SH-SY5Y (cell line): ENCODE data around the gene GDF11.

ENCODE experiments used
- GATA2 ChIP-seq: IDR thresholded peaks from 2 replicates; pipeline ENCODE4 v1.6.1; 2011; ENCODE audit warnings: mild to moderate bottlenecking, low read depth, low read length
- GATA3 ChIP-seq: IDR thresholded peaks from 2 replicates; pipeline ENCODE4 v1.6.1; 2011; ENCODE audit warnings: low read depth, mild to moderate bottlenecking, low read length, moderate library complexity

Gene GDF11

DNA sequence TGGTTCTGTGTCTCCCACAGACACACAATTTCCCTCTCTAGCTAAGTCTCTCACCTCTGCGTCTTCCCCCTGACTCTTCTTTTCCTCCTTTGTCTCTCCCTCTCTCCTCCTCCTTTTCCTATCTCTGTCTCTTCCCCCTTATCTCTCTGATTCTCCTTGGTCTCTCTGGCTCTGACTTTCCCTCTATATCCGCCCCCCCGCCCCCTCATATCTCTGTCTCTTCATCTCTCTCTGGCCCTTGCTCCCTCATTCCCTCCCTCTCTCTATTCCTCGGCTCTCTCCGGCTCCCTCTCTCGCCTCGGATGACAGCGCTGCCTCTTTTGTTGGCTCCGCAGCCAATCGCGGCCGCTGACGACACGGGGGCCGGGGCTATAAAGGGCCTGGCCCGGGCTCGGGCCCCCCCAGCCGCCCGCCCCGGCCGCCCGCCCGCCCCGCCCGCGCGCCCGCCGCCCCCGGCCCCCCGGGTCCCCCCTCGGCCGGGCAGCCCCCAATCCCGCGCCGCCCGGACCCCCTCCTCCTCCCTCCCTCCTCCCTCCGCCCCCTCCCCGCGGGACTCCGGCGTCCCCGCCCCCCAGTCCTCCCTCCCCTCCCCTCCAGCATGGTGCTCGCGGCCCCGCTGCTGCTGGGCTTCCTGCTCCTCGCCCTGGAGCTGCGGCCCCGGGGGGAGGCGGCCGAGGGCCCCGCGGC lies at the start of gene GDF11:
GDF11 (plus strand) TSS at position 404 of the 687 bp plus-strand sequence; CDS start at position 599, 195 bp downstream.
- TF ChIP-seq GATA2 (peak; percentile 30; the same call in 1 of the 2 replicates), GATA3 (no peak)

DNA sequence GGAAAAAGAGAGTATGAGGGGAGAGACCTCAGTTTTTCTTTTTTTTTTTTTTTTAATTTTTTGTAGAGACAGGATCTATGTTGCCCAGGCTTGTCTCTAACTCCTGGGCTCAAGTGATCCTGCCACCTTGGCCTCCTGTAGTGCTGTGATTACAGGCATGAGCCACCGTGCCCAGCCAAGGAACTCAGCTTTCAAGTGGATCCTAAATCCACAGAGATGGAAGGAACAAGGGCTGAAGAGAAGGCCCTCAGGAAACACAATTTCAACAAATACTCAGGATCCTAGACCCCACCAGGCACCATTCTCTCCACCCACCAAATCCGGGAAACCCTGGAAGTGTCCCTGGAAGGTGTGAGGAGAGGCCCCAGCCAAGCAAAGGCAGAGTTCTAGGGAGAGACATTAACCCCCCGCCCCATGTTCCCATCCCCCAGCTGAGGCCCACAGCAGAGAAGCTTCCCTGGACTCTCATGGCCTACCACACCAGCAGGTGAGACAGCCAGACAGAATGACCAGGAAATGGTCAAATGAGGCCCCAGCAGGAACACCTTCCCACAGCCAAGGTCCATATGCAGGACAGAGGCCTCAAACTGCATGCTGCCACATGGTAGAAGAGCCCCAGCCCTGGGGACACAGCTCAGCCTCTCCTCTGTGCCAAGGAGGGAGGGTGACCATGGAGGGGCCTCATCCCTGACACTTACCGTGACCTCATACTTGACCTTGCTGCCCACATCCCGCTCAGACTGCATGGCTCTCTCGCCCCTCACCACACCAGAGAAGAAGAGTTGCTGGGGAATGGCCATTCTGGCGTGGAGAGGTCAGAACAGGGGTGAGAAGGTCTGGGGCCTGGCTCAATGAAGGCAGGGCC lies 49.4 kb upstream of the GDF11 start:
- TF ChIP-seq GATA2 (no peak), GATA3 (no peak)

DNA sequence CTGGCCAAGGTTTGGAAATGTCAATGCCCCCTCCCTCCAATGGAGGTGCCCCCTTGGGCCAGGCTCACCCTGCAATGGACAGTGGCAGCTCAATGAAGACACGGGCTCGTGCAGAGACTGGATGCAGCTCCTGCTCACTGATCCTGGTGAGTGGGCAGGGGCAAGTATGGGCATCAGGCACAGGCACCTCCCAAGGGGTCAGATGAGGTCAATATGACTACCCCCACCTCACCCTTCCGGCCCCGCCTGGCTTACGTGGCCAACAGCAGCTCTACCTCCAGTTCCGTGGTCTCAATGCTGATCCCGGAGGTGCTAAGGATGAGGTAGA lies 48.8 kb upstream of the GDF11 start:
- TF ChIP-seq GATA2 (no peak), GATA3 (no peak)

DNA sequence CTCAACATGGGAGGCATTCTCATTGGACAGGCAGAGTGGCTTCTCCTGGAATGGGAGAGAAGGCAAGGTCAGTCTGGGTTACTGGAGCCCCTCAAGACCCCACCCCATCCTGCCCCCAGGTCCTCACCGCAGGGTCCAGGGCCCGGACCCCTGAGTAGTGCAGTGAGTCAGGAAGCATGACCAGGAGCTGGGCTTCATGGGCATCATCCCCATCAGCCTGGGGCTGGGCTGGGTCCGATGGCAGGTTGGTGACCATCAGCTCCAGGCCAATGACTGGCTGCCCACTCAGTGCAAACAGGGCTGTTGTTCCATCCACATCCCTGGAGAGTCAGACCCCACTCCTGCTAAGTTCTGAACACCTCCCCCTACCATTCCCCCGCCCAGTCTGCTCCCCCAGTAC lies 48.3 kb upstream of the GDF11 start:
- no peak for TF ChIP-seq GATA3
- TF ChIP-seq GATA2, result no peak

DNA sequence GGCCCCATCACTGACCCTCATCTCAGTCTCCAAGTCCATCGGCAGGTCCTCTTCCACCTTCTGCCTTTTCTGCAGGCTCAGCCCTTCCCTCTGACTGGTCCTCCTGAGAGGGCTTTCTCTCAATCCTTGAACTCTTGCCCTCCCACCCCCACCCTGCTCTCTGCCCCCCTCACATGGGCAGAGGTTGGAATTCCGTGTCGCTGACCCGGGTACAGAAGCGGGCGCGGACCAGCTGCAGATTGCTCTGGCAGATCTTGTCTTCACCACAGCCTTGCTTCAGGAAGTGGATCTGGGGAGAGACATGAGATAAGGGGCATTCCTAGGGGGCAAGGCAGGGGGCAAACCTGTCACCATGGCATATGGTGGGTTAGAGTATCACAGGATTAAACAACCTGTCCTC lies 47.6 kb upstream of the GDF11 start:
- TF ChIP-seq GATA2 (no peak), GATA3 (no peak)

DNA sequence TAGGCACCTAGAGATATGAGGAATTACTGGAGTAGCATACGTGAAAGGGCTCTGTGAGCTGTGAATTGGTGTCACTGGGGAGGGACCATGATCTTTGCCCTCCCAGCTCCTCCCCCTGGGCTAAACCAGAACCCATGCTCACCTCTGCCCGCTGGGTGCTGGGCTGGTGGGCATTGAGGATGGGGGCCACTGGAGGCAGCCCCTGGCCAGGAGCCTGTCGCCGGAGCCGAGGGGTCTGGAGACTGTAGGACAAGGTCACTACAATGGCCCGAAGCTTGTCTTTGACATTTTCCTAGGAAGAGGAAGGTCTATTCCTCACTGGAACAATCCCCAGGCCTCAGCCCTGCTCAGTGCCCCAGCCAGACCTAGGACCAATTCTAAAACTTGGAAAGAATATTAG lies 46.8 kb upstream of the GDF11 start:
- no peak for TF ChIP-seq GATA2
- TF ChIP-seq GATA3, result no peak

DNA sequence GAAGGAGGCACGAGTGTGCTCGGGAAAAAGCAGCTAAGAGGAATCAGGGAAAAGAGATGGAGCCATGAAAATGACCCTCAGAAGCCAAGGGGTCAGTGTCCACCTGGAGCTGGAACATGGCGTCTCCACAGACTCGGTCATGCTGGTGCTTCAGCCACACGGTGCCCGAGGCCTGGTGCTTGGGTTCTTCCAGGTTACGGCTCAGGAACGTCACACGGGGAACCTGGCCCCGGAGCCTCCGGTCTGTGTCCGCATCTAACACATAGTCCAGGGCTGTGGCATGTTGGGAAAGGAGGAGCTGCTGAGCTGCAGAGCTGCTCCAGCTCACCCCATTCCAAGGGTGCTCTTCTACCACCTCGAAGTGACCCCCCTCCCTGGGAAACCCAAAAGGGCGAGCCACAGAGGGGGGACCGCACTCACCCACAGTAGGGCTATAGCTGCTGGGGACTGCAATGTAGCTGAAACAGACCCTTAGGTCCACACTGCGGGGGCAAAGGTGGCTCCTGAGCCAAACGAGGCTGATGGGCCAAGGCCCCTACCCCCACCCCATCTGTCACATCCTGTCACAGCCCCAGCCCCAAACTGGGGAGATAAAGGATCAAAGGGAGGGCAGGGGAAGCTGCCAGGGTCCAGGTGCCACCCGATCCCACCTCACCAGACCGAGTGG lies 46.0 kb upstream of the GDF11 start:
- TF ChIP-seq GATA2 (no peak), GATA3 (no peak)

DNA sequence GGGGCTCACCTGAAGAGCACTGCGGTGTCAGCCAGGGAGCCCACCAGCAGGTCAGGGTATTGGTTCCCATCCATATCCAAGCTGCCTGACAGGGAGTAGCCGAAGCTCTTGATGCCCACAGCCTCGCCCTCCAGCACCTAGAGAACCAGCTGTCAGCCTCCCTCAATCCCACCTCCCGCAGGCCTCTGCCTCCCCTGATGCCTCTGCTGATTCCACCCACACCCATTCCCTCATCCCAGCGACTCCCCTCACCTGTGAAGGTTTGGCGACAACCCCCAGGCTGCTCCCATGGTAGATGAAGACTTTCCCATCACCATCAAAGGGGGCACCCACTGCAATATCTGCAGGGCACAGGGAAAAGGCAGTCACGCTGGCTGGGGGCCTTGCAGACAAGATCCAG lies 45.2 kb upstream of the GDF11 start:
- TF ChIP-seq GATA3 (no peak), GATA2 (no peak)

DNA sequence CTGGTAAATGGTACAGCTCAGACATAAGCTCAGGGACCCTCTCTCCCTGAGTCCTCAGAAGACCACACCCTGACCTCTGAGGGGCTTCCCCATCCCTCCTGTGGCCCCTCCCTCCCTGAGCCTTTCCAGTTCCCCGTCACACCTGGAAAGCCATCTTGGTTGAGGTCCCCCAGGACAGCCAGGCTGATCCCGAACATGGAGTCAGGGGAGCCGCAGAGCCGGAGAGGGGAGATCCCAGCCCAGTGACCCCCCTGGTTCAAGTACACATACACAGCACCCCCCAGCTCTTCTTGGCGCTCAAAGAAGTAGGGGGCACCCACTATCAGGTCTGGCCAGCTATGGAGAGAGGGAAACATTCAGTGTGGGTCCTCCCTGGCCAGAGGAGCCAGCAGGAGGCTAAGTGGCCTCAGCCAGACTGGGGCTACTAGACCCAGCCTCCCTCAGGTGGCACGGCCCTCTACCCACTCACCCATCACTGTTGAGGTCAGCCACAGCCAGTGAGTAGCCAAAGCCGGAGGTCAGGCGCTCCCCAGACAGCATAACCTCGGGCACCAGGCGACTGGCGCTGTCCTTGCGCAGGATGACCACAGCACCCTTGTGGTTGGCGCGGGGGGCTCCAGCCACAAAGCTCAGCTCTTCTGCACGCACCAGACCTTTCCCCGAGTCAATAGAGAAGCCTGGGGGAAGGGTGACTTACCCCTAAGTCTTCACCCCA lies 44.5 kb upstream of the GDF11 start:
- TF ChIP-seq GATA2 (no peak), GATA3 (no peak)

DNA sequence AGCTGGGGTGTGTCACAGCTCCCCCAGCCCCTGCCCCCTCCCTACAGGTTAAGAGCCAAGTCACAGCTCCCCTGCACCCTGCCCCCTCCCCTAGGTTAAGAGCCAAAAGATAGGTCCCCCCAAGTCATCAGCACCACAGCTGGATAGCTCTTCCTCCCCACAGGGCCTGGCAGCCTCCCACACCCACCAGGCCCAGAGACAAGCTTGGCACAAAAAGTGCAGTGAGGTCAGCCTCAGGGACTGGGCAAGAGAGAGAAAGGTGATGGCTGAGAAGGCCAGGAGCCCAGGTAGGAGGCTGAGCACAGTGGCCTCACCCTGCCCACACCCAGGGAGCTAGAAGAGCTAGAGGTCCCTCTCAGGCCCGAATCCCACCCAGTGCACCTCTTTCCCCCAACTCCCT lies 44.0 kb upstream of the GDF11 start:
- TF ChIP-seq GATA3 (no peak), GATA2 (no peak)

DNA sequence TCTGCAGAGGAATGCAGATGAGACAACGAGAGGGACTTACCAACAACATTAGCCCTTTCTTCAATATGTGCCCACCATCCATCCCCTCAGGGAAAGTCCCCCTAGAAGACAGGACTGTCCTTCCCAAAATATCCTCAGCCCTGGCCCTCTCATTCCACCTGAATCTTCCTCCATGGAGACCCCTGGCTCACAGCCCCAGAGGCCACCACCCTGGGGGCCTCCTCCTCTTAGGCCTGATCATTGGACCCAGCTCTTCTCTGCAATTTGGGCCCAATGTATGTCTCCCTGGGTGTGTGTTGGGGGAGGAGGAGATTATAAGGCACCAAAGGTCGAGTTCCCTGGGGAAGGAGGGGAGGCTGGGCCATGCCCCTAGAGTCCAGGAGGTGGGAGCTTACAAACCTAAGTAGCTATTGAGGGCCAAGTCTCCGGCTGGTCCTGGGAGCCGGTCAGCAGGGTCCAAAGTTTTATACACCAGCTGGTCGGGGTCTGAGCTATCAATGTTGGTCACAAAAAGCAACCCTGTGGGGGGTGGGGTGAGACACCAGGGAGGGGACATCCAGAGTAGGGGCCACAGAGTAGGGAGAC lies 43.4 kb upstream of the GDF11 start:
- no peak for TF ChIP-seq GATA3
- TF ChIP-seq GATA2, result no peak

DNA sequence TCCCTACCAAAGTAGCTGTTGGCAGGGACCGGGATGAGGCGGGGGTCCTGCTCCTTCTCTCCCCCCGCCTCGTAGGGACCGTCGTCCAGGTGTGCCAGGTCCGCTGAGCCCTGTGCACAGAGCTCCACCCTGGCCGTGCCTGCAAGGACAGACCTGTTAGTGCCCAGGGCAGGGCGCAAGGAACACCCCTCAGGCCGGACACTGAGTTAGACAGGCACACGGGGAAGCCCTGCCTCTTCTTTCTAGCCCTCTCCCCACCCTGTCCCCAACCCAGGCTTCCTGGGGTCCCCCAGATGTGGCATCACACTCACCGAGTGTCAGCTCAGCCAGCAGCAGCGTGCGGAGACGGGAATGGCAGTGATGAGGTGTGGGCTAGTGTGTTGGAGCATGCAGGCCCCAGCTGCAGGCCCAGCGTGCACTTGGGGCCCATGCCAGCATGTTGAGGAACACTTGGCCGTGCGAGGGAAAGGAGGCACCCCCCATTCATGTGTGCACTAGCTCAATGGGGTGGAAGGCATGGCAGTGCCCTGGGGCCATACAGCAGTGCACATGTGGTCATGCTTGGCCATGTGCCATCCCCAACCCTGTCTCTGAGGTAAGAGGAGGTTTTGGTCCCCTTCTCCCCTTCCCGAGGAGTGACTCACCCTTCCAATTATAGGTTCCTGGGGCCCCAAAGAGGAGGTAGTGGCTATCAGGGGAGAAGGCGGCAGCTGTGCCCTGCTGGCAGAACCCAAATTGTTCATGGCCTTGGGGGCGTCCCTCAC lies 42.5 kb upstream of the GDF11 start:
- no peak for TF ChIP-seq GATA3
- no peak for TF ChIP-seq GATA2

DNA sequence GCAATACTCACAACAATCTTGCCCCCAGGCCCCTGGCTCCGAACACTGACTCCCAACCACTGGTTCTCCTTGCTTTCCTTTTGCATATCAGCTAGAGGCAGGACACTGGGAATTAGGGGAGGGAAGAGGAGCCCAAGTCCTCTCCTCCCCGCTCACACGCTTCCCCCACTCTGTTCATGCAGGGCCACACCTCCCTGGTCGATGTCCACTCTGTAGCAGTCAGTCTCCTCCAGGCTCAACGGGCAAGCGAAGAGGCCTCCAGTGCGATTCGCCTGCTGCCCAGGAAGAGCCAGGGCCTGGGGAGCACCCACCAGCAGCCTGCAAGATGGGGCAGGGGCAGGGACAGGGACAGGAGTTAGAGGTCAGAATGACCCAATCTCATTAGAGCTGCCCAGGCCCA lies 40.1 kb upstream of the GDF11 start:
- no peak for TF ChIP-seq GATA2
- no peak for TF ChIP-seq GATA3
